Measurements from ENCODE around the gene NAGPA.
"Not testable (repeated sequence)": the region's sequence is repeated elsewhere in the genome, so short reads cannot be mapped to it uniquely, and the experiment has no call there.

The NAGPA gene

DNA sequence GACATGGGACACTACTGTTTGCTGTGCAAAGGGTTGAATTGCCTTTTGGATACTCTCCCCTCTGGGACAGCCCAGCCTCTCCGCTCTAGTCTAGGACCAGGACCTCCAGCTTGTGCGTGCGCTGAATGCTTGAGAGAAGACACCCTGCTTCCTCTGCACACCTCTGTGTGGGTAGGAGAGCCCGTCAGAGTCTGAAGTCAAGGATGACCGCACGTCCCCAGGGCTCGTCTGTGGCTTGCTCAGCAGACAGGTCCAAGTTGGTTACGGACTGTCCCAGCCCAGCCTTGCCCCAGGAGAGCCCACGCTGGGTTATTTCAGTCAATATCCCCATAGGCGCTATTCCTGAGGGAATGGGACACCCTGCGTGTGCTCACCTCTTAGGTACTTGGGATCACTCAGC lies 28.3 kb upstream of the NAGPA start:
- no peak for DNase-seq (ENCODE audit: low read depth)

DNA sequence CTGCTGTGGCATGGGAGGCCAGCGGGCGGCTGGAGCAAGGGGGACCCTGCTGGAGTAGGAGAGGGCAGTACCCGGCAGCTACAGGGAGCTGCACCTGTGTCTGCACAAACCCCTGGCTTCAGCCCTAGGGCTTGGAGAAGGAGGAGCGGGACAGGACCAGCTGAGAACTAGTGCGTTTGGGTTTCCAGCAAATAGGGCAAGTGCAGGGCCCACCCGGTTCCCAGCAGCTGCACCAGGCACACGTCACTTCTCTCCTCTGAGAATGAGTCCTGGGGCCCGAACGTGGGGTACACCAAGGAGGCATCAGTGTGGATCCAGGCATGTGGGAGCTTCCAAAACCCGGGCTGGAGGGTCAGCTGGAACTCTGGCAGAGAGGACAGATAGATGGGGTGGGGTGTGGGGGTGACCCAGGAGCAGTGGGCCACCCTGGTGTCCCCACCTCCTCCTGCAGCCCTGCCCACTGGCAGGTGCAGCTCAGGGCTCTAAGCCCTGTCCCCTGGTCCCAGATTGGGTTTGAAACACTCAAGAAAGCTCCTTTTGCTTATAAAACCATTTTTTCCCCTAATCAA lies 26.4 kb upstream of the NAGPA start:
- no peak for DNase-seq (ENCODE audit: low read depth)

DNA sequence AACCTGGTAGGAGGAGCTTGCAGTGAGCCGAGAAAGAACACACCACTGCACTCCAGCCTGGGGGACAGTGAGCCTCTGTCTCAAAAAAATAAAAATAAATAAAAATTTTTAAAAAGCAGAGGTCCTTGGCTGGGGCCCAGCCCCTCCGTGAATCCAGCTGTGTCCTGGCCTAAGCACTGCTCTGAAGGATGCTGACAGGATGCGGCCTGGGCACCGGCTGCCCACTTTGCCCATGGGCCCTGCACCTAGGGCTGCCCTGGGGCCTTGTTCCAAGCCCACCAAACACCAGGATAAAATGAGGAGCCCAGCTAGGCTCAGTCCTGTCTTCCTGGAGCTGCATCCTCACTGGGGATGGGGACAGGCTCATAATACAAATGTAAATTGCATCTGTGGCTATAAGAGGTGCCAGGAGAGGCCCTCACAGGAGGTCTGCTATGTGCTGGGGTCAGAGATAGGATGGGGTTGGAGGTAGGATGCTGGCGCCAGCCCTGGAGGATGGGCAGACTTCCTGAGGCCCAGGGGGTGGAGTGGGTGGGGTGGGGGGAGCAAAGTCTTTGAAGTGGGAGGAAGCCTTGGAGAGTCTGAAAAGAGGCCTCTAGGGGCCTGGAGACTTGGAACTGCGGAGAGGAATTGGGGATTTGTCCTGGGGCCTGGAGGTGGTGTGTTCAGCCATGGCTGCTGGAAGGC lies 25.8 kb upstream of the NAGPA start:
- DNase-seq (ENCODE audit: low read depth), result no peak

DNA sequence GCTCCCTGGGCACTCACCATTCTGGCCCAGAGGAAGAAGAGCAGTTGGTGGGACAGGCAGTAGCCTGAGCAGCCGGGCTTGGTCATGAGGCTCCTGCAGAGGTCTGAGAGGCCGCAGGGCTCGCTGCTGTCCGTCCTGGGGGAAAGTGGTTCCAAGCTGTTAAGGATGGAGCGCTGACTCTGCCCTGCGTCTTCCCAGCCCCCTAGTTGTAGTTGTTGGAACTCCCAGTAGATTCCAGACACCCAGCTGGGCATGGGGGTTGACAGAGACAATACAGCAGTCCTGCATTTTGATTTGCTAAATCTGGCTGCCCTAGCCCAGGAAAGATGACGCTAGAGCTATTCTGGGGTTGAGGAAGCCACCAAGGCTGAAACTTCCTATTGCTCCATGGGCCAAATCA lies 24.7 kb upstream of the NAGPA start:
- DNase-seq (ENCODE audit: low read depth), result no peak

DNA sequence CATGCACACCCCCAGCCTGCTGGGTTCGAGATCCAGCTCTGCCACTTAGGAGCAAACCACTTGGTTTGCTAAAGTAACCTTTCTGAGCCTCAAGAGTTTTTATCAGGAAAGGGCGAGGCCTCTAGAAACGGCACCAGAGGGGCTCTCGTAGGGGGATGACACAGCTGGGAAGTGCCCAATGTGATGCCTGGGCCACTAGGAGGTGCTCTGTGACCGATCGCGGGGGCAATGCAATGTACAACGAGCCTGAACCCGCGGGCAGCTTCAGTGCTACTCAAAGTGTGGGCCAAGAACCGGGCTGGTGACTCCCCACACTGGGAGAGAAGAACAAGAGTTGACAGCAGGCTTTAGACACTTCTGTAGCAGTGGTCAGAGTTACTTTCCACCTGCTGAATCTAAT lies 22.6 kb upstream of the NAGPA start:
- peak; percentile 10 for DNase-seq (ENCODE audit: low read depth)

DNA sequence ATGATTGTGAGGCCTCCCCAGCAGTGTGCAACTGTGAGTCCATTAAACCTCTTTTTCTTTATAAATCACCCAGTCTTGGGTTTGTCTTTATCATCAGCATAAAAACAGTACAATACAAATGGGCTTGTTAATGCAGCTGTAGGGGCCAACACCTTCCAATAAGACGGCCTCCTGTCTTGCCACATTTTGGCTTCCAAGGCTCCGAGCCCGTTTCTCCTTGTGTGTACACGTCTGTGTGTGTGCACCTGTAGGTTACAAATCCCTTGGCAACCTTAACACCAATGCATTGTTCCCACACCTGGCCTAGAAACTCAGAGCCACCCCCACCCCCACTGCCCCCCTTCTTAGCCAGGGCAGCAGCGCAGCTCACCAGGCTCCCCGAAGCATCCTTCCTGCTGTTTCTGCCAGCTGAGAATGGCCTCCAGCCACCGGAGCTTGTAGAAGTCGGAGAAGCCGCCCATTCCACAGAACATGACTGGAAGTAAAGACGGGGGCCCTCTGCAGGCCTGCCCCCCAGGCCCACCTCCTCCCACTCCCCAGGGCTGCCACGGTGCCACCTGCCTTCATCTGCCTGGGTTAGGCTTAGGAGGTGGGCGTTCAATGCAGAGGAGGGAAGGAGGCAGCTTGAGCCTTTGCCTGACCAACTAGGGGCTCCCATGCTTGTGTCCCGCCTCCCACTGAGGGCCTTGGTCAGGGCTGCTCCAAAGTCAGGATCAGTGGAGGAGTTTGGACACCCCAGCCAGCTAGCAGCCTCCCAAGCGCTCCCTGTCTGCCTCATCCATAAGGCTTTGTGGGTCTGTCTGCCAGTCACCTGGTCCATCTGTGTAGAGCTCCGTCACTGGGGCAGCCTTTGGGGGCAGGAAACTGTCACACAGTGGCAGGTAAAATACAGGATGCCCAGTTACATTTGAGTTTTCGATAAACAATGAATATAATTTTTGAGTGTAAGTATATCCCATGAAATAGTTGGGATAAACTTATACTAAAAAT lies 21.4 kb upstream of the NAGPA start:
- no peak for DNase-seq (ENCODE audit: low read depth)

DNA sequence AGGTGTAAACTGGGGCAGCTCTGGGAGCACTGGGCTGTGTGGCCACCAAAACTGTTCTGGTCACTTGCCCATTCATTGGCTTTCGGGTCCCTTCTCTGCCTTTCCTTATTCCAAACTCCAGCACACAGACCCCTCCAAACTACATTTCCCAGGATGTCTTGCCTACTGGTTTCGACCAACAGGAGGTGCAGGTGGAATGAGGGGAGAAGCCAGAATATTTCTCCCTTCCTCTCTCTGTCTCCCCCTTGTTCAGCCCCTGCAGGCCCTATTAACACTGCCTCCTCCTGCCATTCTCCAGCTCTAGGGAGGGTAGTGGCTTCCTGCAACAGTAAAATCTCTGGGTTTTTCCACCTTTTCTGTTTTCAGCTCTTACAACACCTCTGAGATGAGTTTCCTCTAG lies 13.2 kb upstream of the NAGPA start:
- no peak for DNase-seq (ENCODE audit: low read depth)

DNA sequence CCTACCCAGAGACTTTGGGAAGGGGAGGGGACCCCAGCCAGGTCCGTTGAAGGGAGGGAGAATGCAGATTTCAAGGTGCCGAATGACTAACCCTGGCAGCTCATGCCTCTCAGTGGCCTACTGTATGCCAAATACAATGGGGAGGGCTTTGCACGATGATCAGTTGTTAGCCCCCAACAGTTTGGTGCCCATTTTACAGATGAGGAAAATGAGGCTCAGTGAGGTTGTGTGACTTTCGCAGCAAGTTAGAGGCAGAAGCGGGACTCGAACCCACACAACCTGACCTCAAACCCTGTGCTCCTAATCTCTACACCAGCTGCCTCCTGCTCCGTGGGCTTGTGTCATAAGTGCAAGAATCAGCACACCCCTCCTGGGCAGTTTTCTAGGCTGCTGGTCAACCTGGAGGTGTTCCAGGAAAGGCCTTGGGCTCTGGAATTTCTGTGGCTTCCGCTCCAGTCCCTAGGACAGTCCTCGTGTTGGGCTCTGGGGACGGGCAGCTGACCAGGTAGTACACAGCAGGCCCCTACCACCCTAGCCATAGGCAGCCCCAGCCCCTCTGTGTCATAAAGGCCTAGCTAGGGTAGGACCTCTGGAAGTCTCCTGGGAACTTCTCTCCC lies 11.9 kb upstream of the NAGPA start:
- no peak for DNase-seq (ENCODE audit: low read depth)

DNA sequence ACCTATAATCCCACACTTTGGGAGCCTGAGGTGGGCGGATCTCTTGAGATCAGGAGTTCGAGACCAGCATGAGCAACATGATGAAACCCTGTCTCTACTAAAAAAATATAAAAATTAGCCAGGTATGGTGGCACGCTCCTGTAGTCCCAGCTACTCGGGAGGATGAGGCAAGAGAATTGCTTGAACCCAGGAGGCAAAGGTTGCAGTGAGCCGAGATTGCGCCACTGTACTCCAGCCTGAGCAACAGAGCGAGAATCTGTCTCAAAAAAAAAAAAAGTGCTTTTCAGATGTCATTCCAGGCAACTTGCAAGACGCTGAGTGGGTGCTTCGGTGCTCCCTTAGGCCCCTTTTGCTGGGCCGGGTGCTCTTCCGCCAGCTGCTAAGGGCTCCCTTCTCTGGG lies 10.8 kb upstream of the NAGPA start:
- not testable (repeated sequence) for DNase-seq (ENCODE audit: low read depth)

DNA sequence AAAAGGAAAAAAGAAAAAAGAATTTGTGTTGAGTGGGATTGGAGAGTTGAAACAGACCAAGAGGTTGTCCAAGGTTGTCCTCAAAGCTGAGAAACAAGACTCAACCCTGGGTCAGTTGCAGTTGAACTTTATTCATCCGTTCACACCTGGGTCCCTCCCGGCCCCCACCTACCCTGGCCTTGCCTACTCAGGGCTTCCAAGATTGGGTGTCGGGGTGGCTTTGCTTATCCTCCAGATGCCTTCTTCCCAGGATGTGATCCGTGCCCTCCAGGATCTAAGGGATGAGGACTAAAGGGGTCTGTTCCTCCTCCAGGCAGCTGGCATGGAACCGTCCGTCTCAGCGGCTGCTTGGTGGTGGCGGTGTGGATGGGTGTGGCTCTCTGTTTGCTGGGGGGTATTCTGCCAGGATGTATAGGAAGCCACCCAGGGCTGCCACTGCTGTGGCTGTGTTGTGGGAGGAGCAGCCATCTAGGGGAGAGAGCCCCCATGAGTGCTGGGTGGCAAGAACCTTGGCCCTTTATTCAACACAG lies 10.3 kb upstream of the NAGPA start:
- no peak for DNase-seq (ENCODE audit: low read depth)

DNA sequence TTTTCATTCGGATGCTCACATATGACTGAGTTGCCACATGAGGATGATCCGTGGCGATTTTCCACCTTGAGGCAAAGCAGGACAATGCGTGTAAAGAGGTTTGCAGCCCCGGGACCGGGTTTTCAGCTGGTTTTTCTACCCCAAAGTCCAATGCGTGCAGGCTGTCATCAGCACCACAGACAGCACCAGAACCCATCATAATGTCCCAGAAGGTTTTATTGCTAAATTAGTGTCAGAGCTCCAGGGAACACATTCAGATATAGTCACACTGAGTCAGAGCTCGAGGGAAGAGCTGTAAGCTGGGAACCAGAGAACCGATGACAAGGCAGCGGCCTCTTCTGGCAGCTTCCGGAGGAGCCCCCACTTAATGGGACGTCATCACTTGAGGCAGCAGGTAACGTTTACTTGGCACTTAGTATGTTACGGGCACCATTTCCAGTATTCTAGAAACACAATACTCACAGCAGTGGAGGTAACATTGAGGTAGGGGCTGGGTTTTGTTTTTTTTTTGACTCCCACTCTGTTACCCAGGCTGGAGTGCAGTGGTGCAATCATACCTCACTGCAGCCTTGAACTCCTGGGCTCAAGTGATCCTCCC lies 8.9 kb upstream of the NAGPA start:
- DNase-seq (ENCODE audit: low read depth), result no peak

DNA sequence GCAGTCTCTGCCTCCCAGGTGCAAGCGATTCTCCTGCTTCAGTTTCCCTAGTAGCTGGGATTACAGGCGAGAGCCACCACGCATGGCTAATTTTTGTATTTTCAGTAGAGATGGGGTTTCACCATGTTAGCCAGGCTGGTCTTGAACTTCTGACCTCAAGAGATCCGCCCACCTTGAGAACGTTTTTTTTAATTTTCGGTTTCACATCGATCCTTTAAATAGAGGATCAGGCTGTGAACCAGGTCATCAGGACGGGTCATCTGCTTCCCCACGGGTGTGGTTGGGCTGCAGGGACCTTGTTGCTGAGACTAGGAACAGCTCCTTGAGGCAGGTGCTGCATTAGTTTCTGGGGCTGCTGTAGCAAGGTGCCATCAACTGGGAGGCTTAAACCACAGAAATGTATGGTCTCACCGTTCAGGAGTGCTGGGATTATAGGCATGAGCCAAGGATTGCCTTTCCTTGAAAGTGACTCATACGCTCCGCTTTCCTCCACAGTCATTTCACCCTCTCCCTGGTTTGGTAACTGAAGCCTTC lies 7.9 kb upstream of the NAGPA start:
- DNase-seq (ENCODE audit: low read depth), result no peak

DNA sequence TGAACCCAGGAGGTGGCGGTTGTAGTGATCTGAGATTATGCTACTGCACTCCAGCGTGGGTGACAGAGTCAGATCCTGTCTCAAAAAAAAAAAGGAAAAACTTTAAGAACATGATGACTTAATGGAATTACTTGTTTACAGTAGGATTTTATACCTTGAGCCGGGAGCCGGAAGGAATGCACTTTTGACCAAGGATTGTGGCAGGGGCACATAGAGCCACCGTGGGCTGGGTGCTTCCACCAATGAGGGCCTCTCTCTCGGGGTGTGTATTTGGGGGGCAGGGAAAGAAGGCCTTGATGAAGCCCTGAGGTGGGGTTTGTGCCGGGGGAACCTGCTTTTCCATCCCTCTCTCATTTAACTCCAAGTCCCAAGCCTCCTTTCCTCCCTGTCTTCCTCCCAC lies 6.7 kb upstream of the NAGPA start:
- DNase-seq (ENCODE audit: low read depth), result no peak

DNA sequence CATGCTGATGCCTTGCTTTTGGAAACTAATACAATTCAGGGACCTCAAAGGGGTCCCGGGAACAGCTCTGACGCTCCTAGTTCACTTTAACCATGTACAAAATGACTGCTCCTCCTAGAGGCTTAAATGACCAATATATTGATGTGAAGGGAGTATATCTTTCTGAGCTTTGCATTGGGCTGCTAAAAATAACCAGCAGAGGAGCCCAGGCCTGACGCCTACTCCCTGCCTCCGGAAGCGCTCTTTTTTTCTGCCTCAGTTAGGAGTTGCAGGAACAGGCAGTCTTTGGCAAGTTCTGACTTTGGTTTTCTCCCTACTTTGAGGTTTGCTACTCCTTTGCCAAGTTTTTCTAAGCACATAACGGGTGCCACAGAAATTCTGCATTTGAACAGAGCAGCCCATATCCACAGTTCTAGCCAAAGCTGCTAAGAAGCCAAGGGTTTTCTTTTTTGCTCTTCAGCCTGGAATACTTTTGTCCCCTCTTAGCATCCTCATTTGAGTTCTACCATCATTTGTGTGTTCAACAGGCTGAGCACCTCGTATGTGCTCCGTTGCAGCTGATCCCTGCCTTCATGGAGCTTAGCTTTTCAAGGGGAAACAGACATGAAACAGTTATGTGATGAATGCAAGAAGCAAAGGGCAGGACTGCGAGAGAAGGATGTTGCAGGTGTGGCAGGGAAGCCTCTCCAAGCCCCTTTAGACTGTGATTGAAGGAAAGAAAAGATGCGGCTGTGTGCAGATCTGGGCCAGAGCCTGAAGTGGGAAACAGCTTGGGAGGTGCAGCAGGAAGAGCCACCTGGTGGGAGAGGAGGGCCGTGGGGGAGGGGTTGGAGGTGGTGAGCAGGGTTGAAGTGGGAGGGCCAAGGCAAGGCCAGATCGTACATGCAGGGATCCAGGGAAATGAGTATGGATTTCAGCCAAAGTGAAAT lies 2.8 kb upstream of the NAGPA start:
- no peak for DNase-seq (ENCODE audit: low read depth)

DNA sequence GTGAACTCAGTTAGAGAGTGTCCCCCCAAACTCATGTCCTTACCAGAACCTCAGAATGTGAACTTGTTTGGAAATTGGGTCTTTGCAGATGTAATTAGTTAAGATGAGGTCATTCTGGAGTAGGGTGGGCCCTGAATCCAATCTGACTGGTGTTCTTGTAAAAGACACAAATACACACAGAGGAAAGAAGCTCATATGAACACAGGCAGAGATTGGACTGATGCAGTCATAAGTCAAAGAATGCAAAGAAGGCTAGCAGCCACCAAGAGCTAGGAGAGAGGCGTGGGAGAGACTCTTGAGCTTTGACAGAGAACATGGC lies 2.1 kb upstream of the NAGPA start:
- no peak for DNase-seq (ENCODE audit: low read depth)

DNA sequence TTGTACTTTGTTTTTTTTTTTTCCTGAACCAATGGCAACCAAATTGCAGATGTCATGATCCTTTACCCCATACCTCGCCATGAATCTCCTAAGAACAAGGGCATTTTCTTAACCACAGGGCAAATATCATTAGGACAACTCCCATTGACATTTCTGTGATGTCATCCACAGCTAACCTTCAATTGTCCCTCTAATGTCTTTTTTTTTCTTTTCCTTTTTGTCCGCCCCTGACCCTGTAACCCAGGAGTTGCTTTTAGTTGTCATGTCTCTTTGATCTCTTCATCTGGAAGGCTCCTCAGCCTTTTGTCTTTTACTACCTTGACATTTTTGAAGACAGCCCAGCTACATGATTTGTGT lies 410 bp upstream of the NAGPA start:
- no peak for DNase-seq (ENCODE audit: low read depth)

DNA sequence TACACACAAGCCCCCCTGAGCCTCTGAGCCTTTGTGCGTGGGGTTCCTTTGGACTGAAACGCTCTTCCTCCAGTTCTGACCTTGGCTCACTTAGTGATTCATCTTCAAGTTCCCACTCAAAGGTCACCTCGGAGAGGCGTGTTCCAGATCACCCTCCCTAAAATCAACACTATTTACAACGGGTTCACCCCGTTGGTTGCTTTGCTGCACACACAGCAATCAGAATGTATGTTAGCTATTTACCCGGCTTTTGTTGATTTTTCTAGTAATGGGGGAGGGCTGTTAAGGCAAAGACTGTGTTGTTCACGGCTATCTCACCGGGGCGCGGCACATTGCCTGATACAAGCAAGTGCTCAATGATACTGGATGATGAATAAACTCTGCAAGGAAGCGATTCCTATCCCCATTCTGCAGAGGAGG lies 977 bp downstream of the NAGPA start:
- no peak for DNase-seq (ENCODE audit: low read depth)

DNA sequence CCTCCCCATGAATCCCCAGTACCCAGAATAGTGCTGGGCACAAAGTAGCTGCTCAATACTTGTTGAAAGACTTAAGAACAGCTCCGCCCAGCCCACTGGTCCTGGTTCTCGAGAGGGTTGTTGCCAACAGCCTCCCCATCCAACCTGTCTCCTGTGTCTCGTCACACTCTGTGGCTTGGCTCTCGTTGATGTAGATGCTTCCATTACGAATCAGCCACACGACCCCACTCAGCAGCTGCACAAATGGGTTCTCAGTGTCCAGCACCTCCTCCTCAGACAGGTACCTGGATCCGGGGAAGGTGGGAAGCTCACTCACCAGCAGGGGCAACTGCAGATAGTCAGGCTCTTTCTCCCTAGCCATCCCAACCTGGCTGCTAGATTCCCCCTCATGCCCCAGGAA lies 2.1 kb downstream of the NAGPA start:
- DNase-seq (ENCODE audit: low read depth), result no peak

DNA sequence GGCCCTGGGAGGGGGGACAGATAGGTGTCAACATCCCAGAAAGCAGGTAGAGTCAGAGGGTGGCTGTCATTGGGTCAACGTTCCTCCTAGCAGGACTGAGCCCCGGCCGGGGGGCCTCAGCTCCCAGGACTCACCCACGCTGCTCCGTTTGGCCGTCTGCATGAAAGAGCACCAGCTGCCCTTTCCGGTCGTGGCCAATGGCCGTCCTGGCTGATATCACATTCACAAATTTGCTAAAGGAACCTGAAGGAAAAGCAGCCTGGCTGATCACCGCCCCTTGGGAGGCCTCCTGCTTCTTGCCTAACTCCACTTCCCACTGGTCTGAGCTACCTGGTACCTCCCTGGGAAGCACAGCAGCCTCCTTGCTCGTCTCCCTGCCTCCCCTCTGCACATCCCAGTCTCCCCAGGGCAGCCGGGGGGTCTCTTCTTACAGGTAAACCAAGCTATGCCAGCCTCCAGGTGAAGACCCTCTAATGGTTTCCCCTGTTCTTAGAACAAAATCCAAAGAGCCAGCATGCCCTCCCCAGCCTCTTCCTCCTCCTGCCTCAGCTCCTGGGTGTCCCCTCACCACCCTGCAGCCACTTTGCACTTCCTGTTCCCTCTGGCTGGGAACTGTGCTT lies 3.4 kb downstream of the NAGPA start:
- DNase-seq (ENCODE audit: low read depth), result no peak

DNA sequence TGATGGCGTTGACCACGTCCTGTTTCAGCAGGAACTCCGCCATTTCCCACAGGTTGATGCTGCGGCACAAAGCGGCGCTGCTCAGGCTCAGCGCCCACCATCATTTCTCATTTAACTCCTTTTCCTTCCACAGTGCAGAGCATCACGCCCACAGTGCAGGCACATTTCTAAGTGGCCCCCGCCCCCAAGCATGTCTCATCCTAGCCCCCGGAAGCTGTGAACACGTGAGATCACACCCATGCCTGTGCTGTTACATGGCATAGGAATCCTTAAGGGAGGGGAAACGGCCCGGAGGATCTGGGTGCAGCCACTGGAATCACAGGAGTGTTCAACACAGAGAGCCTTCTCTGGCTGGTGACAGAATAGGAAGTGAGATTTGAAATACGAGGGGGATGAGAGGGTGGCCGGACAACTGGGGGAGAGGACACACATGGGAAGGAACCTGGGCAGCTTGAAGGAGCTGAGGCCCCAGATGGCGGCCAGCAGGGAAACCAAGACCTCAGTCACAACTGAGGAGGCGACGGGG lies 4.7 kb downstream of the NAGPA start:
- no peak for DNase-seq (ENCODE audit: low read depth)

All from stimulated activated CD8-positive, alpha-beta memory T cell treated with anti-CD3 and anti-CD28 coated beads, Interleukin-12 subunit alpha, Interleukin-12 subunit beta, amount 100 ng/mL, for 1 hour (primary cell).